Activated T-cell treated with anti-CD3 and anti-CD28 coated beads for 48 hours (primary cell): Measurements from ENCODE around the gene JAGN1.
"Not testable (repeated sequence)": the region's sequence is repeated elsewhere in the genome, so short reads cannot be mapped to it uniquely, and the experiment has no call there.

Experiments
- DNase-seq: peaks from one replicate; pipeline ENCODE4 v3.0.0-alpha.2; 2020; ENCODE audit warnings: low read depth

JAGN1 gene

GRCh38 chr3:9890249-9891071 lies at the start of gene JAGN1:
Gene JAGN1, plus strand, starts transcription at chr3:9890610. Its CDS starts 113 bp downstream, at chr3:9890723.
- peak; percentile 85 for DNase-seq

- no peak for DNase-seq
Measured at GRCh38 chr3:9841015-9841414, 49.4 kb upstream of the JAGN1 start.

- DNase-seq = peak; percentile 95
Measured at GRCh38 chr3:9843715-9844438, 46.5 kb upstream of the JAGN1 start, which contains the start of gene RPUSD3. Gene RPUSD3, minus strand, starts transcription at chr3:9844008. Its CDS starts 18 bp downstream, at chr3:9843990.

GRCh38 chr3:9846231-9846630 lies 44.2 kb upstream of the JAGN1 start:
- no peak for DNase-seq

GRCh38 chr3:9846931-9847488 lies 43.4 kb upstream of the JAGN1 start:
- DNase-seq = no peak

GRCh38 chr3:9847870-9848269 lies 42.5 kb upstream of the JAGN1 start:
- DNase-seq = not testable (repeated sequence)

- DNase-seq = not testable (repeated sequence)
Measured at GRCh38 chr3:9848860-9849259, 41.5 kb upstream of the JAGN1 start.

- not testable (repeated sequence) for DNase-seq
Measured at GRCh38 chr3:9851383-9851782, 39.0 kb upstream of the JAGN1 start.

- not testable (repeated sequence) for DNase-seq
Measured at GRCh38 chr3:9851926-9852325, 38.5 kb upstream of the JAGN1 start.

- DNase-seq = no peak
Measured at GRCh38 chr3:9852528-9852927, 37.9 kb upstream of the JAGN1 start.

- DNase-seq = not testable (repeated sequence)
Measured at GRCh38 chr3:9854291-9854940, 36.0 kb upstream of the JAGN1 start.

- DNase-seq = no peak
Measured at GRCh38 chr3:9855594-9855993, 34.8 kb upstream of the JAGN1 start.

- no peak for DNase-seq
Measured at GRCh38 chr3:9859530-9860025, 30.8 kb upstream of the JAGN1 start.

- DNase-seq = no peak
Measured at GRCh38 chr3:9861201-9861600, 29.2 kb upstream of the JAGN1 start.

- DNase-seq = no peak
Measured at GRCh38 chr3:9861626-9862130, 28.7 kb upstream of the JAGN1 start.

GRCh38 chr3:9862391-9863057 lies 27.9 kb upstream of the JAGN1 start:
- peak; percentile 29 for DNase-seq

GRCh38 chr3:9863058-9863772 lies 27.2 kb upstream of the JAGN1 start:
- no peak for DNase-seq

- no peak for DNase-seq
Measured at GRCh38 chr3:9864200-9864927, 26.0 kb upstream of the JAGN1 start.

GRCh38 chr3:9865125-9865637 lies 25.2 kb upstream of the JAGN1 start:
- not testable (repeated sequence) for DNase-seq

GRCh38 chr3:9866639-9867038 lies 23.8 kb upstream of the JAGN1 start:
- DNase-seq = no peak
